ENCODE data around the gene JUND. TPM values are rescaled to one million over a fixed set of nuclear protein-coding genes. Genes with fewer than 3 reads are reported as not detected.

Gene JUND
- total RNA-seq, 1 donor, result 85.6 TPM

GRCh38 chr19:18322759-18323460 is 41.5 kb upstream of the JUND start, which contains the start of gene LSM4:
Gene LSM4 (minus strand): TSS chr19:18323076. CDS start chr19:18323020, 56 bp downstream.
- peak; percentile 95 for DNase-seq (ENCODE audit: low read depth)
- TF ChIP-seq CTCF (IDR thresholded peaks at IDR 0.05; ENCODE audit: insufficient read depth, low read length), result peak; percentile 33
- peak within 1 kb of the TSS; percentile 83 for H3K4me3 ChIP-seq (ENCODE audit: low read depth, low read length)

- TF ChIP-seq CTCF (IDR thresholded peaks at IDR 0.05; ENCODE audit: insufficient read depth, low read length), result peak; percentile 25
- peak overlapping the region; percentile 83 for H3K4me3 ChIP-seq (ENCODE audit: low read depth, low read length)
- peak; percentile 72 for DNase-seq (ENCODE audit: low read depth)
Observed at GRCh38 chr19:18322318-18322758, 40.9 kb upstream of the JUND start.

GRCh38 chr19:18321734-18322102 is 40.3 kb upstream of the JUND start:
- H3K4me3 ChIP-seq (ENCODE audit: low read depth, low read length), result peak overlapping the region; percentile 83
- DNase-seq (ENCODE audit: low read depth), result peak; percentile 25
- no peak for TF ChIP-seq CTCF (IDR thresholded peaks at IDR 0.05; ENCODE audit: insufficient read depth, low read length)

GRCh38 chr19:18320865-18321733 is 39.7 kb upstream of the JUND start:
- no peak overlapping the region for H3K4me3 ChIP-seq (ENCODE audit: low read depth, low read length)
- no peak for DNase-seq (ENCODE audit: low read depth)
- no peak for TF ChIP-seq CTCF (IDR thresholded peaks at IDR 0.05; ENCODE audit: insufficient read depth, low read length)

GRCh38 chr19:18319591-18320135 is 38.2 kb upstream of the JUND start:
- DNase-seq (ENCODE audit: low read depth), result no peak
- no peak overlapping the region for H3K4me3 ChIP-seq (ENCODE audit: low read depth, low read length)
- TF ChIP-seq CTCF (IDR thresholded peaks at IDR 0.05; ENCODE audit: insufficient read depth, low read length), result no peak

- no peak for TF ChIP-seq CTCF (IDR thresholded peaks at IDR 0.05; ENCODE audit: insufficient read depth, low read length)
- DNase-seq (ENCODE audit: low read depth), result no peak
- H3K4me3 ChIP-seq (ENCODE audit: low read depth, low read length), result no peak overlapping the region
Observed at GRCh38 chr19:18317961-18318800, 36.8 kb upstream of the JUND start.

All from fibroblast of the aortic adventitia (primary cell).